CD4-positive, alpha-beta T cell (primary cell): ENCODE results near the gene CDKAL1. TPM values are rescaled to one million over a fixed set of nuclear protein-coding genes. Genes with fewer than 3 reads are reported as not detected.

Experiments
- ATAC-seq: fragments of 200-7000 bp; cut with Tn5 transposase; one replicate; pipeline ENCODE4 v1.10.0; 2022; ENCODE audit warnings: mild to moderate bottlenecking; ENCODE audit not compliant: poor library complexity
- CTCF ChIA-PET: fragments of 350-600 bp; sonication (Branson Sonifier 250); formaldehyde crosslinking; loops from one replicate; lab custom pipeline; 2021; ENCODE audit warnings: antibody characterized with exemption, inconsistent platforms; lab: Charles Lee
- POLR2A ChIA-PET: fragments of 350-600 bp; sonication (Branson Sonifier 250); formaldehyde crosslinking; loops from one replicate; lab custom pipeline; 2021; ENCODE audit warnings: antibody characterized with exemption, inconsistent platforms; lab: Charles Lee
- DNase-seq, 14 experiments: peaks; one replicate each; pipeline ENCODE4 v3.0.0-alpha.2; 2013 to 2020; ENCODE audit warnings: mixed read lengths in 2 of 14
- H3K27ac ChIP-seq, 2 donors: one replicate each; pipeline versions ENCODE4 v1.5.1 to v1.7.0; 2013; ENCODE audit warnings: low read length in 2 of 2, low read depth in 1 of 2, mild to moderate bottlenecking in 1 of 2
- H3K27me3 ChIP-seq, 2 experiments: 1 replicate in 1 of 2; 2 replicates in 1 of 2; pipeline versions ENCODE4 v1.6.1 to v1.7.0; 2013; ENCODE audit warnings: low read length in 2 of 2, control low read depth in 1 of 2, mild to moderate bottlenecking in 1 of 2, moderate library complexity in 1 of 2; ENCODE audit not compliant: insufficient read depth in 2 of 2, control insufficient read depth in 1 of 2
- H3K36me3 ChIP-seq: one replicate; pipeline ENCODE4 v1.6.1; 2013; ENCODE audit warnings: low read length, control low read depth; ENCODE audit not compliant: insufficient read depth
- H3K4me1 ChIP-seq: one replicate; pipeline ENCODE4 v1.6.1; 2013; ENCODE audit warnings: low read length, control low read depth; ENCODE audit not compliant: insufficient read depth
- H3K4me3 ChIP-seq: one replicate; pipeline ENCODE4 v1.5.1; 2013; ENCODE audit warnings: mild to moderate bottlenecking, low read length, moderate library complexity
- H3K9me3 ChIP-seq, 2 experiments: 1 replicate in 1 of 2; 2 replicates in 1 of 2; pipeline versions ENCODE4 v1.6.1 to v1.7.0; 2013; ENCODE audit warnings: low read length in 2 of 2, mild to moderate bottlenecking in 2 of 2, control low read depth in 1 of 2, moderate library complexity in 1 of 2; ENCODE audit not compliant: control insufficient read depth in 1 of 2, insufficient read depth in 1 of 2
- H3K27ac Mint-ChIP-seq: one replicate; pipeline ENCODE4 v1.8.0; 2020; ENCODE audit warnings: mixed read lengths
- H3K27me3 Mint-ChIP-seq: one replicate; pipeline ENCODE4 v1.8.0; 2021; ENCODE audit warnings: mixed read lengths
- H3K36me3 Mint-ChIP-seq: one replicate; pipeline ENCODE4 v1.8.0; 2021; ENCODE audit warnings: low read depth, mixed read lengths
- H3K4me1 Mint-ChIP-seq: one replicate; pipeline ENCODE4 v1.8.0; 2021; ENCODE audit warnings: low read depth, mixed read lengths
- H3K4me3 Mint-ChIP-seq: one replicate; pipeline ENCODE4 v1.8.0; 2020; ENCODE audit warnings: mild to moderate bottlenecking, mixed read lengths
- H3K9me3 Mint-ChIP-seq: one replicate; pipeline ENCODE4 v1.8.0; 2020; ENCODE audit warnings: mixed read lengths
- CTCF ChIP-seq: fragments of 200-600 bp; IDR thresholded peaks from one replicate; pipeline ENCODE4 v1.8.0; 2022; ENCODE audit warnings: antibody characterized with exemption, mild to moderate bottlenecking
- intact Hi-C, 2 experiments: fragments of 100-400 bp; cut with DNase I in 1 of 2; cut with micrococcal nuclease in 1 of 2; formaldehyde crosslinking; loops; one replicate each; pipeline versions ENCODE4 v1.15.1 to v1.9.0; 2023 to 2025; cut with DNase I, micrococcal nuclease
- total RNA-seq, 174 experiments: library from RNA in 2 of 174; stranded (reverse) in 2 of 174; gene quantifications; one replicate each; pipeline ENCODE4 v1.2.3 and lab custom pipeline; 2021 to 2026

The CDKAL1 gene
- total RNA-seq, 2 experiments from 2014 or later: 21.3 to 23.9 TPM

GRCh38 chr6:20996099-20996498, 461.8 kb downstream of the CDKAL1 start:
- DNase-seq: no peak
- Mint-ChIP-seq H3K36me3 (peaks cover 54% of the 10 kb centered on the region), H3K9me3 (no peaks in the 10 kb centered on the region), H3K4me3 (no peak overlapping the region), H3K27ac (no peak overlapping the region), H3K4me1 (no peaks in the 10 kb centered on the region), H3K27me3 (no peaks in the 10 kb centered on the region)
- Histone ChIP-seq H3K4me1 (no peaks in the 10 kb centered on the region), H3K27me3 (no peaks in the 10 kb centered on the region), H3K36me3 (no peaks in the 10 kb centered on the region), H3K27ac (no peak overlapping the region), H3K4me3 (no peak overlapping the region), H3K9me3 (no peaks in the 10 kb centered on the region)
- ChIA-PET CTCF (interaction anchor here (0.7 kb wide), 1 partner anchor 542 kb away, joined by 3 read pairs; no protein-coding TSS in a partner anchor), POLR2A (no interaction called here)
- TF ChIP-seq CTCF: no peak
- no peak for ATAC-seq
- intact Hi-C loops: no loop called here

- no peak overlapping the region for H3K27ac ChIP-seq
- no peak for ATAC-seq
- Mint-ChIP-seq H3K9me3 (no peaks in the 10 kb centered on the region), H3K27ac (no peak overlapping the region), H3K4me3 (no peak overlapping the region), H3K4me1 (no peaks in the 10 kb centered on the region), H3K27me3 (no peaks in the 10 kb centered on the region), H3K36me3 (peaks cover 65% of the 10 kb centered on the region)
- no peaks in the 10 kb centered on the region for H3K36me3 ChIP-seq
- DNase-seq: no peak
- ChIA-PET POLR2A (no interaction called here), CTCF (interaction anchor here (0.6 to 1.2 kb wide), 2 partner anchors 13 to 416 kb away, joined by 3 read pairs; no protein-coding TSS in a partner anchor)
- no peaks in the 10 kb centered on the region for H3K27me3 ChIP-seq
- no peaks in the 10 kb centered on the region for H3K9me3 ChIP-seq
- no peak for TF ChIP-seq CTCF
- intact Hi-C loops: no loop called here
- no peak overlapping the region for H3K4me3 ChIP-seq
- H3K4me1 ChIP-seq: no peaks in the 10 kb centered on the region
These were observed 463.0 kb downstream of the CDKAL1 start for GRCh38 chr6:20997143-20997769.

GRCh38 chr6:20997770-20998147, 463.5 kb downstream of the CDKAL1 start:
- Histone ChIP-seq H3K36me3 (peaks cover 2% of the 10 kb centered on the region), H3K27me3 (no peaks in the 10 kb centered on the region), H3K4me3 (no peak overlapping the region), H3K27ac (no peak overlapping the region), H3K9me3 (no peaks in the 10 kb centered on the region), H3K4me1 (no peaks in the 10 kb centered on the region)
- DNase-seq (no peak), ATAC-seq (no peak)
- no peak for TF ChIP-seq CTCF
- Mint-ChIP-seq H3K4me1 (no peaks in the 10 kb centered on the region), H3K4me3 (no peak overlapping the region), H3K27ac (no peak overlapping the region), H3K36me3 (peaks cover 70% of the 10 kb centered on the region), H3K27me3 (no peaks in the 10 kb centered on the region), H3K9me3 (no peaks in the 10 kb centered on the region)
- ChIA-PET POLR2A (interaction anchor here (0.5 kb wide), 1 partner anchor 679 kb away, joined by 3 read pairs; no protein-coding TSS in a partner anchor), CTCF (interaction anchor here (1.0 to 1.2 kb wide), 2 partner anchors 10 to 14 kb away, joined by 3 read pairs; no protein-coding TSS in a partner anchor)
- intact Hi-C loops: no loop called here
